ENCODE results near the gene FCN2.

Gene FCN2

DNA sequence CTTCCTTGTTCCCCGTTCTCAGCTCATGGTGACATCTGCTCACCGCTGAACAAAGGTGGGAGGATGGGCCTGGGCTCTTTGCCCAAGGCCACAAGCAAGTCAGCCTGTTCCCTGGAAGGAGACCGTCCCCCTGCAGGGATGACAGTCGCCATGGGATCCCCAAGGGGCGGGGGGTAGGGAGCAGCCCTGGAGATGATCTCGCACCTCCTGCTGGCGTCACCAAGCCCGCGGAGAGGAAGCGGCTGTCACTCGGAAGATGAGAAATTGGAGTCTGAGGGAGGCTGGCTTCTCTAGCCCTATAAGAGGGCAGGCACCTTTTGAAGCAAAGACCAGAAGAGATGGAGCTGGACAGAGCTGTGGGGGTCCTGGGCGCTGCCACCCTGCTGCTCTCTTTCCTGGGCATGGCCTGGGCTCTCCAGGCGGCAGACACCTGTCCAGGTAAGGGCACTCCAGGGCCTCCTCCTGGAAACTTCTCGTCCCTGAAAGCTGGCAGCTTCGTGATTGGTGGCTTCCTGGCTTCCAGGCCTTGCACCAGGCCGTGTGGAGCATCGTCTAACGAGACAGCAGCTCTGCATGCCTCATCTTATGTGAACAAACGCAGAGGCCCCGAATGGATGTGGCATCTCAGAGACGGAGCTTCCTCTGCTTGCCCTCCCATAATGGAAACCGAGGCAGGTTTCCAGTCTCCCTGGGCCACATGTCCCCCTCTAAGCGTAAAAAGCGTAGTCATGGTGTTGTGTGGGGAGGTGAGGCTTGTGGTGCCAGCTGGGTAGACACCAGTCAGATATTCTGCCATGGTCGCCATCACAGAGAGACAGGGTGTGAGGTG is at the start of gene FCN2:
Gene FCN2, plus strand, starts transcription at position 327 of the 829 bp plus-strand sequence. Its CDS starts 12 bp downstream, at position 339.
- no peak for DNase-seq (ENCODE audit: low read depth in 2 of 2, low spot score in 1 of 2)

DNA sequence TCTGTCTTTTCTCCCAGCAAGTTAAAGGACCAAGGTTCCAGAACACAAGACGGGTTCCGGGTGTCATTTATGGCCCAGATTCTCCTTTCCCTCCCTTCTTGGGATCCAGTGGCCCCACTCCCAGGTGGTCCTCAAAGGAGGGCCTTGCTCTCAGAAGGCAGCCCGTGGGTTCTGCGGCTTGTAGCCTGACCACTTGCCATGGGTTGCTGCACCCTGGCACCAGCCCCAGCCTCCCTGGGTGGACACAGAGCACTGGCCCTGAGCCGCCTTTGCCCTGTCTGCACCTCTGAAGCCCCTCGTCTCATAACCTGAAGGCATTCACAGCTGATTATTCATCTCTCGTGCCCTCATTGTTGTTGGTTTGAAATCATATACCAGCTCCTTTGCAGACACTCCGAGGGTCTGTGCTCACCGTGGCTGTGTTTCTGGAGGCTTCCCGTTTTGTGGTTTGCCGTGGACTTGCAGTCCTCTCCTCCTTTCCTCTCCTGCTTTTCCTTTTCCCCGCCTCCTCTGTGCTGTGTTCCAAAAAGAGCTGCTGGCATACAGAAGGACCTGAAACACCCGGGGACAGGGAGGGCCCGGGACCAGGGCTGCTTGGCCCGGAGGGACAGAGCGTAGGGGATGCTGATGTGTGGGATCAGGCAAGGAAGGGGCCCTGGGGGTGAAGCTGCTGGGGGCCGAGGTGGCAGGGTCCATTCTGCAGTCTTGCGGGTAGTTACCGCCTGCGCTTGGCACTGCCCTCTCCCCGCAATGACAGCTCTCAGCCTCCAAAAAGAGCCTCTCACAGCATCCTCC is 49.5 kb upstream of the FCN2 start:
- no peak for DNase-seq (ENCODE audit: low read depth in 2 of 2, low spot score in 1 of 2)

DNA sequence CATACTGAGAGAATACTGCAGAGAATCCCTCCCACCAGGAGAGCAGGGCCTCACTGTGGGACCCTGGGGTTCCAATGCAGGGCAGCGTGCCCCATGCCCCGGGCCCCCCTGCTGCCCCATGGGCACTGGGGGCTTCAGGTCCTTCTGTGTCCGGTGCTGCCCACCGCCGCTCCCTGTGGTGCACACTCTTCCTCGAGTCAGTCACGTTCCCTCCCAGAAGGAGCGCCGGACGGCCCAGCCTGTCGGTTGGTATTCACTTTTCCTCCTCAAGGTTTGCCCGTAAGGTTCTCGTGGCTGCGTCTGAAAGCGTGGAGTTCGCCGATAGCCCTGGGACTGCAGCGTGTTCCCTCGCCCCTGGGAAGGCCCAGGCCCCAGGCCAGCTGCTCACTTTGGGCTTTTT is 48.1 kb upstream of the FCN2 start:
- DNase-seq (ENCODE audit: low read depth in 2 of 2, low spot score in 1 of 2): no peak

DNA sequence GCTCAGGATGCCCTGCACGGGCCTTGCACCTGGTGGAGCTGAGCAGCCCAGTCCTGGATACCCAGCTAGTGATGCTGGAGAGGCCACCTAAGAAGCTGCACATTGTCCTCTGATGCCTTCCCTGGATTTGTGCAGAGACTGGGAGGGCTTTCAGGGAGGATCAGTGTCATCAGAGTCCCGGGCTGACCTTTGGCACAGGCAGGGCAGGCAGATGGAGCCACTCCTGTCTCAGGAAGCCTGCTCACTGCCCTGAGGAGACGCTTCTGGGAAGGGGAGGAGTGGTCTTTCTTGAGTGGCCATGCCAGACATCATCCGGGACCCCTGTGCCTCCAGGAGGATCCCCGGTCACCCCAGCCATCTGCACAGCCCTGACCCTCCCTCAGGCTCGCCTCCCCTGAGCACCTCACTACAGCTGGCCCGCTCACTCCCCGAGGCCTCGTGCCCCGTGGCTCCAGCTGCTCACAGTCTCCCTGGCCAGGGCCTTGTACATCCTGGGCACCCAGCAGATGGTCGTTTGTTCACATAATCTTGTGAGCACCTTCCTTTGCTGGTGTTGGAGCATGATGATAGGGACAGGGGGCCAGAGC is 47.2 kb upstream of the FCN2 start:
- no peak for DNase-seq (ENCODE audit: low read depth in 2 of 2, low spot score in 1 of 2)

DNA sequence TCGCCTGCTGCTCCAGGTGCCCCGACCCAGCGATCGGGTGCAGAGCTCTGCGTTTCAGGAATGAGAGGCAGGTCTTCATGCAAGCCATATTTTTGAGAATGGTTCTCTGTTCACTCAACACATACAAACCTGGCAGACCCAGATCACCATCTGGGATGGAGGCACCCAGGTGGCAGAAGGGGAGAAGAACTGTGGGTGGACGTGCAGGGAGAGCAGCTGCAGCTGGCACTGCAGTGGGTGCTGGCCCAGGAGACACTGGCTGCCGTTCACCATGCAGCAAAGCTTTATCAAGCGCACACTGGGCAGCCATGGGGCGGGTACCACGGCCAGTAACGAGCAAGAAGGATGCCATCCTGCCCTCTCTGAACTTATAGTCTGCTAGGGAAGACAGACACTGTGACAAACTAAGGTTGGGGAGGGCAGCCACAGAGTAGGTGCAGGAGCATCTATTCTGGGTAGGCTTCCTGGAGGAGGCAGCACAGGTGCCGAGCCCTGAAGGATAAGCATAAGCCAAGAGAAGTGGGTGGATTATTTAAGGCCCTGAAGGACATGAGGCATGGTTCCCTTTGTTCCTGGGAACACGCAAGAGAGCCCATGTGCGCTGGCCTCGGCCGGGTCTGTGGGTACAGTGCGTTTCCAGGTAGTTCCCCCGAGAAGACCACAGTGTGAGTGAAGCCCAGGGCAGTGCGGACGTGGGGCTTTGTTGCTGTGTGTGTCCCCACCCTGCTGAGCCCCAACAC is 46.2 kb upstream of the FCN2 start:
- no peak for DNase-seq (ENCODE audit: low read depth in 2 of 2, low spot score in 1 of 2)

DNA sequence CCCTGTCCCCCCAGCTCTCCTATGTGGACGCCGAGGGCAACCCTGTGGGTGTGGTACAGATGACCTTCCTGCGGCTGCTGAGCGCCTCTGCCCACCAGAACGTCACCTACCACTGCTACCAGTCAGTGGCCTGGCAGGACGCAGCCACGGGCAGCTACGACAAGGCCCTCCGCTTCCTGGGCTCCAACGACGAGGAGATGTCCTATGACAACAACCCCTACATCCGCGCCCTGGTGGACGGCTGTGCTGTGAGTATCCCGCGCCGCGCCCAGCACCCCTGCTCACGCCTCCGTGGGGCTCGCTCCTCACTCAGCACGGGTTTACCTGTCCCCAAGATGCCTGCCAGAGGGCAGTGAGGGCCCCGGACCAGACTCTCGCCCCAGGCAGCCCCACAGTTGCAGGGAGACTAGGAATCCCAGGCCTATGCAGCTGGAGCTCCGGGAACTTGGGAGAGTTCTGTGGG is 45.6 kb upstream of the FCN2 start:
- DNase-seq (ENCODE audit: low read depth in 2 of 2, low spot score in 1 of 2): no peak

DNA sequence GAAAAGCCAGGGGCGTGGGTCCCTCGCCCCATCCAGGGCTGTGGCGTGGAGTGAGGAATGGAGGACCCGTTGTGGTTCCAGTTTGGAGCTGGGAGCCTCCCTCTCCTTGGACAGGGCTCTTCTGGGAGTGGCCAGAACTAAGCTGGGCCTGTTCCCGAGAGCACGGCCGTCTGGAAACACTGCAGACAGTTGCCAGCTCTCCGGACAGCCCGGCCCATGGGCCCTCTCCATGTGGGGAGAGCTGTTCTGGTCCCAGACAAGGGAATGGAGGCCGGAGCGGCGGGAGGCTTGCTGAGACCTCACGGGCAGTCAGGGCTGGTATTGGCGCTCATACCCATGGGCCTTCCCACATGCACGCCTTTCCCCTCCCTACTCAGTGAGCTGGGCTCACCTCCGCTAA is 45.2 kb upstream of the FCN2 start:
- no peak for DNase-seq (ENCODE audit: low read depth in 2 of 2, low spot score in 1 of 2)

DNA sequence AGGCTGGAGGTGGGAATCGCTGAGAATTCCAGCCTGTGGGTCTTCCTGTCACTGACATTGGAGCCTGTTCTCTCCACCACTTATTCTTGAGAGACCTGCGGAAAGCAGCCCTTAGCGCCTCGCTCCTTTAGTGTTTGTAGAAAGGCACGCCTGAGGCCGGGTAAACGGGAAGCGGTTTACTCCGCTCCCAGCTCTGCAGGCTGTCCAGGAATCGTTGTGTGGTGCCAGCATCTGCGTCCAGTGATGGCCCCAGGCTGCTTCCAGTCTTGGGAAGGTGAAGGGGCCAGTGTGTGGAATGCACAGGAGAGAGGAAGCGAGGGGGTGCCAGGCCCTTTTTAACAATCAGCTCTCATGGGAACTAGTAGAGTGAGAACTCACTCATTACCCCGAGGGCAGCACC is 44.6 kb upstream of the FCN2 start:
- no peak for DNase-seq (ENCODE audit: low read depth in 2 of 2, low spot score in 1 of 2)

DNA sequence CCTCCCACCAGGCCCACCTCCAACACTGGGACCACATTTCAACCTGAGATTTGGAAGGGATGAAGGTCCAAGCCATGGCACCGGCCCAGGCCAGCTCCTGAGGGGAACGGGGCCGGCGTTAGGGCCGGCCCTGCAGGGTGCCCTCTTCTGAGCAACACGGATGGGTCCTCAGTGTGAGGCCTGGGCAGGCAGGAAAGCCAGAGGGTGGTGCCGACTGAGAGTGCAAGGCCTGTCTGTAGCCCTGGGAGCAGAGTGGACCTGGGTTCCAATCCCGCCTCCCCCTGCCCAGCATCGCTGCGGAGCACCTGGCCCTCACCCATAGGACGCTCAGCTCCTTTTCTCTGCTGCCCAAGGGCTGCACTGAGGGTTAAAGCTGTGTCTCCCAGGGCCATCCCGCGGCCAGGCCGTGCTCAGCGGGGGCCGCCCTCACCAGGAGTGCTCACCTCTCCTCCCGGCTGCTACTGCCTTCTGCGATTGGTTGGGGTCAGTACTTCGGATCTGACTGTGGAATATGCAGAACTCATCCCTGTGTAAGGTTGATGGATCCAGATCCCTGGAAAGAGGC is 44.1 kb upstream of the FCN2 start:
- no peak for DNase-seq (ENCODE audit: low read depth in 2 of 2, low spot score in 1 of 2)

DNA sequence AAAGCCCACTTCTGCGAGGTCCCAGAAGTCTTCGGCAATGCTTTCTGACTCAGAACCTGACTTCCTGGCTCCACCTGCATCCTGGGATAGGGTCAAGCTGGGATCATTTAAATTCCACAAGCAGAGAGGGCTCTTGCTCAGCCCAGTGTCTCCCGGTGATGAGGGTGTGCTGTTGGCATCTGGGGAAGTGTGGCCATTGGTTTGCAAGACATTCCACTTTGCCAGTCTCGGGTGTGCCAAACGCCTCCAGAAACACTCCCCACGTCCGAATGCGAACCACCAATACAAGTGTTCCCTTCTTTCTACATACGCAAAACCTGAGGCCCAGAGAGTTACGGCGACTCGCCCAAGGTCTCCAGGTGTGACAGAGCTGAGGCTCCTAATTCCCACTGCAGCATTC is 43.1 kb upstream of the FCN2 start:
- DNase-seq (ENCODE audit: low read depth in 2 of 2, low spot score in 1 of 2): no peak

DNA sequence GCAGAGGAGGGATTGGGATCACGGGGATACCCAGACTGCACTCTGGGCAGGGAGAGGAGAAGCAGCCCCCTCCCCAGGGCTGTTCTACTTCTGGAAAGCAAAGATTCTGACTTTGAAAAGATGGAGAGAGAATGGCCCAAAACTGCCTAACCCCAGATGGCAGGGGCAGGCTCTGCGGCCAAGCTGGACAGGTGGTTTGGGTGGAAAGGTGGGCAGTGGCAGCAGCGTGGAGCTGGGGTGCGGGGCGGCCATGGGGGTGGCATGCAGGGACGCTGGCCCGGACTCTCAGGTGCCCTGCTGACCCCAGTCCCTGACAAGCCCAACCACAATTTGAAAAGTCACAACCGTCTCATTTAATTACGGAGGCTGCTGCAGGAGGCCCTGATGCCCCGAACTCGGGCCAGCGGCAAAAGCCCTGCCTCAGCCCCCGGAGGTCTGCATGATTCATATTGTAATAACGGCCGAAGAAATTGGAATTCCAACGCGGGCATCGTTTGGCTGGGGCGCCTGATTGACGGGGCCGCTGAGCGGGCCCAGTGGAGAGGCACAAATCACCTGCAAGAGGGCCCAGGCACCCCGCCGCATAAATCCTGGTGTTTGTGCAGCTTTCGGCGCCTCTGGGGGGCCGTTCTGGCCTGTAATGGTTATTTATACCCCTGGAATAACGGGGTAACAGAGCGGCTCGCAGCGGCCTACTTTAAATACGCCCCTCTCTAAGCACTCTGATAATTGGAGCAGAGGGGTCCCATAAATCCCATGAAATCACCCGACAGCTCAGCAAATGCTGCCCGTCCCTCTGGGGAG is 41.8 kb upstream of the FCN2 start:
- no peak for DNase-seq (ENCODE audit: low read depth in 2 of 2, low spot score in 1 of 2)

DNA sequence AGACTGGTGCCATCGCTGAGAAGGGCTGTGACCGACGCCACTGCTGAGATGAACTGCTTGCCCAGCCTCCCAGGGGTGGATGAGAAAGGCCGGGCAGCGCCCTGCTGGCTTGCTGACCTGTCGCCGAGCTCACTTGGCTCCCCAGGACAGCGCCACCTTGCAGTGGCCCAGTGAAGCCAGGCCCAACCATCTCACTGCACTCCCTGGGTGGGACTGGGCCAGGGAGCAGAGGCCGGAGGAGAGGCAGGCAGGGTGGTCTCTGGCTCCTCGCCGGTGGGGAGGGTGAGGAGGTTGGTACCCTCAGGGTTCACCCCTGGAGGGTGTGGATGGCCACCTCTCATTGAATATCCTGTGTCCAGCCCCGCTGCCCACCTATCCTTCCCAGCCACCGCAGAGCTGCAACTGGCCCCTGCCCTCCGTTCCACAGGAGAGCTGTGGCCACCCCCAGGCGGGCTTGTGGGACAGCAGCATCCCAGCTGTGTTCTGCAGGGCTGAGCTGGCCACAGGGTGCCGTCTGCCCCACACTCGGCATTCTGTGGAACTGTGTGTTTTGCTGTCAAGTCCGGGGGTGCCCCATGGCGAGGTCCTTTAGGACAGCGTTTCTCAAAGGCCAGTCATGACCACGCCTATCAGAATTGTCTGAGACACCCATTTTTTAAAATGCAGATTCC is 41.0 kb upstream of the FCN2 start:
- DNase-seq (ENCODE audit: low read depth in 2 of 2, low spot score in 1 of 2): no peak

DNA sequence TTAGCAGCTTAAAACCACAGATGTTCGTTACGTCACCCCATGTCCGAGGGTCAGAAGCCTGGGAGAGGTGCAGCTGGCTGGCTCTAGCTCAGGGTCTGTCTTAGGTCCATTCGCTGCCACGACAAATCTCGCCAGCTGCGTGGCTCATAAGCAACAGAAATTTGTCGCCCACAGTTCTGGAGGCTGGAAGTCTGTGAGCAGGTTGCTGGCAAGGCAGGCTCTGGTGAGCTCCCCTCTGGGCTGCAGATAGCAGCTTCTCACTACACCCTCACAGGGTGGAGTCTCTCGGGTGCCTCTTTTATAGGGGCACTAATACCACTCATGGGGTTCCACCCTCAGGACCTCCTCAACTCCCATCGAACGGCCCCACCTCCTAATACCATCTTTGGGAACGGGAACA is 40.1 kb upstream of the FCN2 start:
- DNase-seq (ENCODE audit: low read depth in 2 of 2, low spot score in 1 of 2): no peak

DNA sequence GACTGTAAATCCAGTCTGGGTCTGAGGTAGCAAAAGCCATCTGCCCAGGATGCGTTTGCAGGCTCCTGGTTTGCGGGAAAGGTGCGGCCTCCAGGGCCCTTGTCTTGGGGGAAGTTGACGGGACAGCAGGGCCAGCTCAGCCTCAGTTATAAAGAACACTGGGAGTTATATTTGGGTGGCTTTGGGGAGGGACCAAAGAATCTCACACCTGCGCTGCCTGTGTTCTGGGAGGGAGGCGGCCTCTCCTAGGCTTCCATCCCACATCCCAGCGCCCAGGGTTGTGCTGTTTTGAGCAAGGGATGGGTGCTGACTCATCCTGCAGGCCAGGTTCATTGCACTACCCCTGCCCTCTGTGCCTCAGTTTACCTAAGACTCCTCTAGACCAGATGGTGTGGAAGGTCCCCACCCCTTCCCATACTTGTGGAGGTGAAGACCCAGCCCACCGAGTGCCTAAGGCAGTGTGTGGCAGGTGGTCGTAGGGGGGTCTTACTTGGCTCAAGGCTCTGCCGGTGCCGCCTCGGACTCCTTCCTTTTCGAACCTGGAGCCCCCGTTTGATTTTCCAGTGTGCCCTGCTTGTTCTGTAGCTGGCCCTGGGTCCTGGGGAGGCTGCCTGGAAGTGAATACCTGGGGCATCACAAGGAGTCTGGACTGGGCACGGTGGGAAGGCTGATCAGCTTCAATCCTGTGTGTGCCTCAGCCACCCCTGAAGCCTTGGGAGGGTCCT is 39.3 kb upstream of the FCN2 start:
- no peak for DNase-seq (ENCODE audit: low read depth in 2 of 2, low spot score in 1 of 2)

DNA sequence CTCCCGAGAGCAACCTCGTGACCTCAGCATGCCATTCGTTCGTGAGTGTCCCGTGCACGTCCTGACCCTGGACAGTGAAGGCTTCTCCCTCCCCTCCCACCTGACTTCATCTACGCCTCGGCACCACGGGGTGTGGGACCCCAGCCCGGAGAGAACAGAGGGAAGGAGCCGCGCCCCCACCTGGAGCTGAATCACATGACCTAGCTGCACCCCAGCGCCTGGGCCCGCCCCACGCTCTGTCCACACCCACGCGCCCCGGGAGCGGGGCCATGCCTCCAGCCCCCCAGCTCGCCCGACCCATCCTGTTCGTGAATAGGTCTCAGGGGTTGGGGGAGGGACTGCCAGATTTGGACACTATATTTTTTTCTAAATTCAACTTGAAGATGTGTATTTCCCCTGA is 38.3 kb upstream of the FCN2 start:
- no peak for DNase-seq (ENCODE audit: low read depth in 2 of 2, low spot score in 1 of 2)

DNA sequence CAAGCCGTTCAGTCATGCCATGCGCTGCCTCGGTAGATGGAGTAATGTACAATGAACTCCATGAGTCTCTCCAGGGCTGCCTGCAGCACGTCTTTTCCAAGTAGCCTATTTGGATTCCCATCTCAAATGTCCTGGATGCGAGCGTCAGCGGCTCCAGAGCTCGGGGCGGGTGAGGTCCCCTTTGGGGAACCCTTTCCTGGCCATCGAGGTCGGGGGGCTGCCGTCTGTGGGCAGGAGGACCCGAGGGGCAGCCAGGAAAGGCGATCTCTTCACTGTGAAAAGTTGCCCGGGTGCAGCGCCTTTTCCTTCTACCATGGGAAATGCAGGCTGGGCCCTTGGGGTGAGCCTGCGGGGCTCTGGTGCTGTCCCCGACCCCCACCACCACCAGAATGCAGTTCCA is 36.9 kb upstream of the FCN2 start:
- no peak for DNase-seq (ENCODE audit: low read depth in 2 of 2, low spot score in 1 of 2)

DNA sequence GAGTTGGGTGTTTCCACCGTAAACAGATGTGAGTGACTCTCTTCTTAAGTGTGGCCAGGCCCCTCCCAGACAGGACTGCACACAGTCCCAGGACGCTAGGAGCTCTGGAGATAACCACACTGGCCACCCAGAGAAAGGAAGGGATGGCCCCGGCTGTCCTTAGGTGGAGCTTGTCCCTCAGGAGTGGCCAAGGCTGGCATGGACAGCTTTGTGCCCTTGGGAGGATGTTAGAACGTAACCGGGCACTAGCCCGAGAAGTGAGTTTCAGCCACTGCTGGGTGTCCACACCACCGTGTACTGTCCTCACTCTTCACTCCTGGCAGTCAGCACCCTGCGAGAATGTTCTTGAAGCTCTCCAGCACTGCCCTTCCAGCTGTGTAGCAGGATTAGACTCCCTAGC is 35.8 kb upstream of the FCN2 start:
- DNase-seq (ENCODE audit: low read depth in 2 of 2, low spot score in 1 of 2): no peak

DNA sequence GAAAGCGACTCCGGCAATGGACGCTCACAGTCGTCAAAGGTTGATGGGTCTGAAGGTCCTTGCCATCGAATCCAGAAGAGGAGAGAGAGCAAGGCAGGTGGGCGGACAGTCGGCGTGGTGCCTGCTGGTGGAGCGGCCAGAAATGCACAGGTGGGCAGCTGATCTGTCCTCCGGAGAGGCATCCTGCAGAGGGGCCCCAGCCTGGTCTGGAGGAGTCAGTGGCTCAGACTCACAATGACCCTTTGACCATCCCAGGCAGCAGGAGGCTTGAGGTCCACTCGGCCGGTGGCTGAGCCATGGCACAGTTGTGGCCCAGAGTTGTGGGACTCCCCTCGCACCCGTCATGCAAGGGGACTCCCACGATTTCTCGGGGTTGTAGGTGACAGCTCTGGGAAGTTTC is 34.4 kb upstream of the FCN2 start:
- DNase-seq (ENCODE audit: low read depth in 2 of 2, low spot score in 1 of 2): no peak

DNA sequence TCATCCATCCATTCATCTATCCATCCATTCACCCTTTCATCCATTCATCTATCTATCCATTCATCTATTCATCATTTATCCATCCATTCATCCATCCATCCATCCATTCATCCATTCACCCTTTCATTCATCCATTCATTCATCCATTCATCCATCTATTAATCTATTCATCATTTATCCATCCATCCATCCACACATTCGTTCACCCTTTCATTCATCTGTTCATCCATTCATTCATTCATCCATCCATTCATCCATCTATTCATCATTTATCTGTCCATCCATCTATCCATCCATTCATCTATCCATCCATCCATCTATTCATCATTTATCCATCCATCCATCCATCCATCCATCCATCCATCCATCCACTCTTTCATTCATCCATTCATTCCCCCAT is 33.9 kb upstream of the FCN2 start:
- no peak for DNase-seq (ENCODE audit: low read depth in 2 of 2, low spot score in 1 of 2)

Measured in stimulated activated CD8-positive, alpha-beta memory T cell treated with anti-CD3 and anti-CD28 coated beads, Interleukin-4, amount 100 ng/mL, for 1 hour (primary cell).